Measurements from ENCODE around the gene SFN. TPM values are rescaled to one million over a fixed set of nuclear protein-coding genes. Genes with fewer than 3 reads are reported as not detected.

SFN gene
- total and polyA plus RNA-seq, 2 of the 13 experiments (the other 11 are each of a cell fraction or from before 2014, with no cell fraction given) = 4.3 to 5.6 TPM

GRCh38 chr1:26838474-26839338 lies 24.2 kb upstream of the SFN start (continued):
- no peak for TF ChIP-seq SMARCC2 (IDR thresholded peaks at IDR 0.05)
- no peak for TF ChIP-seq SOX6 (IDR thresholded peaks at IDR 0.05)
- peak; percentile 39; the same call in 1 of the 2 replicates for TF ChIP-seq SOX6 (CRISPR knock-in tag; IDR thresholded peaks at IDR 0.05)
- no peak for TF ChIP-seq ZNF879 (CRISPR knock-in tag; IDR thresholded peaks at IDR 0.05)
- TF ChIP-seq ZFP36 (IDR thresholded peaks at IDR 0.05; ENCODE audit: borderline replicate concordance, low read depth, low read length, partially characterized antibody) = no peak
- TF ChIP-seq ZKSCAN8 (CRISPR knock-in tag; IDR thresholded peaks at IDR 0.05; ENCODE audit: borderline replicate concordance) = peak; percentile 61; the same call in 1 of the 2 replicates
- no peak for TF ChIP-seq ZNF660 (CRISPR knock-in tag; IDR thresholded peaks at IDR 0.05; ENCODE audit: borderline replicate concordance, low read depth)
- TF ChIP-seq ARNTL (CRISPR knock-in tag; IDR thresholded peaks at IDR 0.05) = 0 out of 2 replicates have a peak, but pooled peaks have one; percentile 13
- TF ChIP-seq XBP1 (CRISPR knock-in tag; IDR thresholded peaks at IDR 0.05) = no peak
- TF ChIP-seq ELF1 (CRISPR knock-in tag; IDR thresholded peaks at IDR 0.05) = peak; percentile 12; the same call in 1 of the 2 replicates
- TF ChIP-seq MAX (IDR thresholded peaks at IDR 0.05) = peak; percentile 65
- TF ChIP-seq ARNT (IDR thresholded peaks at IDR 0.05) = no peak
- TF ChIP-seq ZNF292 (CRISPR knock-in tag; IDR thresholded peaks at IDR 0.05; ENCODE audit: borderline replicate concordance, low read depth) = peak; percentile 96
- TF ChIP-seq SP4 (CRISPR knock-in tag; IDR thresholded peaks at IDR 0.05) = 0 out of 2 replicates have a peak, but pooled peaks have one; percentile 43
- peak; percentile 71; the same call in 1 of the 2 replicates for TF ChIP-seq ZNF451 (CRISPR knock-in tag; IDR thresholded peaks at IDR 0.05)
- peak; percentile 51 for TF ChIP-seq FOSL2 (CRISPR knock-in tag; IDR thresholded peaks at IDR 0.05)
- no peak for TF ChIP-seq CENPBD1 (CRISPR knock-in tag; IDR thresholded peaks at IDR 0.05; ENCODE audit: borderline replicate concordance, low read depth)
- TF ChIP-seq RNF219 (CRISPR knock-in tag; IDR thresholded peaks at IDR 0.05) = no peak
- TF ChIP-seq ZNF205 (CRISPR knock-in tag; IDR thresholded peaks at IDR 0.05) = 0 out of 2 replicates have a peak, but pooled peaks have one; percentile 30
- peak; percentile 82 for TF ChIP-seq TEAD3 (CRISPR knock-in tag; optimal IDR thresholded peaks at IDR 0.05; ENCODE audit: borderline replicate concordance)
- TF ChIP-seq ZNF839 (CRISPR knock-in tag; IDR thresholded peaks at IDR 0.05; ENCODE audit: borderline replicate concordance) = no peak
- TF ChIP-seq HDAC2 (CRISPR knock-in tag; IDR thresholded peaks at IDR 0.05) = peak; percentile 80
- 0 out of 2 replicates have a peak, but pooled peaks have one; percentile 16 for TF ChIP-seq ZNF263 (CRISPR knock-in tag; IDR thresholded peaks at IDR 0.05)
- no peak for TF ChIP-seq POGK (CRISPR knock-in tag; conservative IDR thresholded peaks at IDR 0.05)
- TF ChIP-seq KDM4B (CRISPR knock-in tag; IDR thresholded peaks at IDR 0.05) = peak; percentile 79; the same call in 1 of the 2 replicates
- no peak for TF ChIP-seq BHLHE40 (IDR thresholded peaks at IDR 0.05; ENCODE audit: low read length)

Measured in HepG2 (cell line).